OCI-LY3 (cell line): ENCODE data around the gene SLC49A4.

Experiments
- H2AFZ ChIP-seq: fragments of 200-600, 300-600 bp; shearing (Covaris generic); 2 replicates; pipeline ENCODE4 v1.6.0; 2014; ENCODE audit warnings: antibody characterized with exemption, low read depth, low read length
- H3K27ac ChIP-seq: fragments of 200-600, 300-600 bp; sonication (generic); 2 replicates; pipeline ENCODE4 v1.5.1; 2014; ENCODE audit warnings: mild to moderate bottlenecking, low read length, moderate library complexity, mixed read lengths
- H3K27me3 ChIP-seq: fragments of 200-600, 300-600 bp; sonication (generic); 2 replicates; pipeline ENCODE4 v1.6.1; 2014; ENCODE audit warnings: low read depth, low read length, mixed read lengths
- H3K36me3 ChIP-seq: fragments of 200-600, 300-600 bp; sonication (generic); replicated peaks from 2 replicates; pipeline ENCODE3; 2014; ENCODE audit warnings: low read depth, low read length, mixed read lengths
- H3K4me1 ChIP-seq: fragments of 300-600, 200-600 bp; sonication (generic); 2 replicates; pipeline ENCODE4 v1.6.1; 2014; ENCODE audit warnings: low read length, mixed read lengths
- H3K4me2 ChIP-seq: fragments of 200-600, 300-600 bp; sonication (generic); 2 replicates; pipeline ENCODE4 v1.6.1; 2014; ENCODE audit warnings: low read length, mixed read lengths
- H3K4me3 ChIP-seq: fragments of 300-600, 200-600 bp; sonication (generic); 2 replicates; pipeline ENCODE4 v1.5.1; 2014; ENCODE audit warnings: antibody characterized with exemption, mild to moderate bottlenecking, low read length, moderate library complexity
- H3K79me2 ChIP-seq: fragments of 300-600, 200-600 bp; shearing (Covaris generic); 2 replicates; pipeline ENCODE4 v1.6.1; 2014; ENCODE audit warnings: mild to moderate bottlenecking, low read length, mixed read lengths
- H3K9ac ChIP-seq: fragments of 300-600, 200-600 bp; shearing (Covaris generic); 2 replicates; pipeline ENCODE4 v1.6.0; 2014; ENCODE audit warnings: mild to moderate bottlenecking, low read length, moderate library complexity
- H3K9me3 ChIP-seq: fragments of 200-600, 300-600 bp; shearing (Covaris generic); 2 replicates; pipeline ENCODE4 v1.6.1; 2014; ENCODE audit warnings: low read length, mixed read lengths; ENCODE audit not compliant: insufficient read depth
- H4K20me1 ChIP-seq: fragments of 200-600, 300-600 bp; sonication (generic); 2 replicates; pipeline ENCODE4 v1.6.1; 2016; ENCODE audit warnings: low read length, mixed read lengths; ENCODE audit not compliant: insufficient read depth
- CTCF ChIP-seq: fragments of 200-600, 300-600 bp; sonication (generic); IDR thresholded peaks from 2 replicates; pipeline ENCODE4 v1.5.1; 2014; ENCODE audit warnings: antibody characterized with exemption, low read length, low read depth
- EZH2phosphoT487 ChIP-seq: fragments of 200-600 bp; shearing (Covaris generic); IDR thresholded peaks from 2 replicates; pipeline ENCODE4 v1.6.1; 2018; ENCODE audit warnings: antibody characterized with exemption, mixed run types, low read depth

Gene SLC49A4

GRCh38 chr3:122800706-122801237, 5.9 kb downstream of the SLC49A4 start:
- TF ChIP-seq EZH2phosphoT487 (no peak), CTCF (no peak)
- Histone ChIP-seq H3K4me2 (no peak overlapping the region), H3K27ac (no peak overlapping the region), H3K9ac (no peak overlapping the region), H3K4me3 (no peak overlapping the region), H4K20me1 (no peaks in the 10 kb centered on the region), H2AFZ (no peak overlapping the region), H3K9me3 (no peaks in the 10 kb centered on the region), H3K4me1 (peaks cover 11% of the 10 kb centered on the region), H3K79me2 (peaks cover 2% of the 10 kb centered on the region; the same call in 1 of the 2 replicates), H3K36me3 (no peaks in the 10 kb centered on the region), H3K27me3 (no peaks in the 10 kb centered on the region)

- Histone ChIP-seq H3K27ac (no peak overlapping the region), H3K79me2 (no peaks in the 10 kb centered on the region), H3K27me3 (no peaks in the 10 kb centered on the region), H3K9me3 (no peaks in the 10 kb centered on the region), H3K4me2 (no peak overlapping the region), H3K4me3 (no peak overlapping the region), H4K20me1 (no peaks in the 10 kb centered on the region), H3K4me1 (peaks cover 8% of the 10 kb centered on the region), H3K9ac (no peak overlapping the region), H2AFZ (no peak overlapping the region), H3K36me3 (no peaks in the 10 kb centered on the region)
- TF ChIP-seq CTCF (no peak), EZH2phosphoT487 (no peak)
Measured at GRCh38 chr3:122802323-122802722, 7.5 kb downstream of the SLC49A4 start.

- H3K9ac ChIP-seq: no peak overlapping the region
- no peaks in the 10 kb centered on the region for H4K20me1 ChIP-seq
- H3K4me1 ChIP-seq: peaks cover 8% of the 10 kb centered on the region
- H3K79me2 ChIP-seq: no peaks in the 10 kb centered on the region
- H3K4me3 ChIP-seq: no peak overlapping the region
- no peaks in the 10 kb centered on the region for H3K36me3 ChIP-seq
- no peak overlapping the region for H3K4me2 ChIP-seq
- H3K27me3 ChIP-seq: no peaks in the 10 kb centered on the region
- H3K27ac ChIP-seq: no peak overlapping the region
- no peaks in the 10 kb centered on the region for H3K9me3 ChIP-seq
- H2AFZ ChIP-seq: no peak overlapping the region
- no peak for TF ChIP-seq EZH2phosphoT487
- TF ChIP-seq CTCF: no peak
Measured at GRCh38 chr3:122803977-122804376, 9.1 kb downstream of the SLC49A4 start.

- Histone ChIP-seq H3K4me1 (no peaks in the 10 kb centered on the region), H3K36me3 (no peaks in the 10 kb centered on the region), H3K9me3 (no peaks in the 10 kb centered on the region), H3K27me3 (no peaks in the 10 kb centered on the region), H4K20me1 (no peaks in the 10 kb centered on the region), H3K27ac (no peak overlapping the region), H2AFZ (no peak overlapping the region), H3K4me2 (no peak overlapping the region), H3K4me3 (no peak overlapping the region), H3K9ac (no peak overlapping the region), H3K79me2 (no peaks in the 10 kb centered on the region)
- TF ChIP-seq EZH2phosphoT487: no peak
- no peak for TF ChIP-seq CTCF
Measured at GRCh38 chr3:122810734-122811133, 15.9 kb downstream of the SLC49A4 start.
